GM23338 (cell line): ENCODE measurements around the gene P2RY8. TPM values are rescaled to one million over a fixed set of nuclear protein-coding genes. Genes with fewer than 3 reads are reported as not detected.

ENCODE experiments used
- ATAC-seq: fragments of 200-7000 bp; cut with Tn5 transposase; 3 replicates; pipeline ENCODE4 v1.9.1; 2020
- DNase-seq: peaks from one replicate; pipeline ENCODE4 v3.0.0-alpha.2; 2015; ENCODE audit warnings: low spot score
- H2AFZ ChIP-seq: fragments of 200-600 bp; sonication (generic); 2 replicates; pipeline ENCODE4 v1.8.0; 2016; ENCODE audit warnings: antibody characterized with exemption, mild to moderate bottlenecking, moderate library complexity
- H3F3A ChIP-seq: fragments of 200-600 bp; sonication (generic); replicated peaks from 2 replicates; pipeline ENCODE4 v1.8.0; 2017; ENCODE audit warnings: antibody characterized with exemption, mixed run types, low read depth
- H3K27ac ChIP-seq: fragments of 200-600 bp; sonication (generic); 2 replicates; pipeline ENCODE4 v1.6.1; 2016; ENCODE audit warnings: low read depth
- H3K27me3 ChIP-seq: fragments of 200-600 bp; sonication (generic); 2 replicates; pipeline ENCODE4 v1.8.0; 2016; ENCODE audit warnings: mild to moderate bottlenecking, mixed run types, moderate library complexity; ENCODE audit not compliant: insufficient read depth
- H3K36me3 ChIP-seq: fragments of 200-600 bp; sonication (generic); 2 replicates; pipeline ENCODE4 v1.8.0; 2016; ENCODE audit warnings: mild to moderate bottlenecking; ENCODE audit not compliant: insufficient read depth
- H3K4me1 ChIP-seq: fragments of 200-600 bp; sonication (generic); 2 replicates; pipeline ENCODE4 v1.8.0; 2016; ENCODE audit warnings: mild to moderate bottlenecking, moderate library complexity; ENCODE audit not compliant: insufficient read depth
- H3K4me2 ChIP-seq: fragments of 200-600 bp; sonication (generic); 2 replicates; pipeline ENCODE4 v1.7.1; 2017; ENCODE audit warnings: mixed run types
- H3K4me3 ChIP-seq: fragments of 200-600 bp; sonication (generic); 2 replicates; pipeline ENCODE4 v1.6.1; 2016; ENCODE audit warnings: mixed run types
- H3K79me2 ChIP-seq: fragments of 200-600 bp; sonication (generic); replicated peaks from 2 replicates; pipeline ENCODE4 v1.8.0; 2017; ENCODE audit warnings: mild to moderate bottlenecking; ENCODE audit not compliant: insufficient read depth
- H3K9me2 ChIP-seq: fragments of 200-600 bp; sonication (generic); 2 replicates; pipeline ENCODE4 v1.8.0; 2017; ENCODE audit not compliant: insufficient read depth
- H4K20me1 ChIP-seq: fragments of 200-600 bp; sonication (generic); replicated peaks from 2 replicates; pipeline ENCODE4 v1.8.0; 2017; ENCODE audit warnings: mild to moderate bottlenecking; ENCODE audit not compliant: insufficient read depth
- H3K27ac Mint-ChIP-seq: 2 replicates; pipeline ENCODE4 v1.8.0; 2020; ENCODE audit warnings: inconsistent platforms, mild to moderate bottlenecking, moderate library complexity, mixed read lengths
- H3K27me3 Mint-ChIP-seq: 3 replicates; pipeline ENCODE4 v1.8.0; 2022; ENCODE audit warnings: low read depth, mild to moderate bottlenecking, moderate library complexity, mixed read lengths, inconsistent platforms; ENCODE audit not compliant: insufficient read depth, poor library complexity
- H3K36me3 Mint-ChIP-seq: 3 replicates; pipeline ENCODE4 v1.8.0; 2021; ENCODE audit warnings: low read depth, mild to moderate bottlenecking, inconsistent platforms, moderate library complexity, mixed read lengths
- H3K4me1 Mint-ChIP-seq: 3 replicates; pipeline ENCODE4 v1.8.0; 2020; ENCODE audit warnings: mild to moderate bottlenecking, inconsistent platforms, mixed read lengths
- H3K4me3 Mint-ChIP-seq: 3 replicates; pipeline ENCODE4 v1.8.0; 2021; ENCODE audit warnings: moderate library complexity, mild to moderate bottlenecking, inconsistent platforms, mixed read lengths
- H3K9me3 Mint-ChIP-seq: 3 replicates; pipeline ENCODE4 v1.8.0; 2020; ENCODE audit warnings: moderate library complexity, mild to moderate bottlenecking, inconsistent platforms, mixed read lengths
- CTCF ChIP-seq, 2 experiments: fragments of 200-600 bp in 1 of 2; sonication (generic) in 1 of 2; conservative IDR thresholded peaks; 2 replicates each; pipeline versions ENCODE4 v1.5.1 to v1.6.1; 2016 to 2017; ENCODE audit warnings: antibody characterized with exemption in 2 of 2, low read depth in 2 of 2, mild to moderate bottlenecking in 2 of 2, moderate library complexity in 1 of 2
- EZH2 ChIP-seq: fragments of 200-600 bp; sonication (generic); IDR thresholded peaks from one replicate; pipeline ENCODE4 v1.8.0; 2017; ENCODE audit warnings: antibody characterized with exemption, mild to moderate bottlenecking, low read depth; ENCODE audit not compliant: unreplicated experiment
- NANOG ChIP-seq: IDR thresholded peaks from 2 replicates; pipeline ENCODE4 v1.6.1; 2016; ENCODE audit warnings: antibody characterized with exemption, borderline replicate concordance
- REST ChIP-seq: IDR thresholded peaks from one replicate; pipeline ENCODE4 v1.6.1; 2018; ENCODE audit warnings: antibody characterized with exemption; ENCODE audit not compliant: unreplicated experiment
- ZNF462 ChIP-seq: fragments of 250-450 bp; sonication (Bioruptor Pico); IDR thresholded peaks from 2 replicates; pipeline ENCODE4 v1.5.0; 2020; ENCODE audit warnings: mild to moderate bottlenecking, moderate library complexity
- polyA plus RNA-seq: library from polyadenylated mRNA; unstranded; fragments of >200 nt; fragmentation: Nextera tagmentation; extraction: Ambion mirVana; gene quantifications from 2 replicates; pipeline ENCODE4 v1.2.1, GENCODE V29; 2016
- total RNA-seq: library from RNA; depleted of rRNA; stranded (reverse); fragments of >200 nt; shearing (Covaris generic); gene quantifications from 2 replicates; pipeline ENCODE4 v1.2.3, GENCODE V29; 2014

Gene P2RY8
- total and polyA plus RNA-seq, 2 experiments from 2014 or later = 0.24 TPM; not detected in 1

DNA sequence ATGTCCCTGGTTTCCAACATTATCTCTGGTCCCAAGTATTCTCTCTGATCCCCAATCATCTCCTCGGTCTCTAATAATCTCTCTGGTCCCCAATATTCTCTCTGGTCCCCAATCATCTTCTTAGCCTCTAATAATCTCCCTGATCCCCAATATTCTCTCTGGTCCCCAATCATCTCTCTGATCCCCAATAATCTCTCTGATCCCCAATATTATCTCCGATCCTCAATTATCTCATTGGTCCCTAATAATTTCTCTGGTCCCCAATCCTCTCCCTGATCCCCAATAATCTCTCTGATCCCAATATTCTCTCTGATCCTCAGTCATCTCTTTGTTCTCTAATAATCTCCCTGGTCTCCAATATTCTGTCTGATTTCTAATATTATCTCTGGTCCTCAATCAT, 16.6 kb downstream of the P2RY8 start (continued):
- TF ChIP-seq ZNF462 = no peak

DNA sequence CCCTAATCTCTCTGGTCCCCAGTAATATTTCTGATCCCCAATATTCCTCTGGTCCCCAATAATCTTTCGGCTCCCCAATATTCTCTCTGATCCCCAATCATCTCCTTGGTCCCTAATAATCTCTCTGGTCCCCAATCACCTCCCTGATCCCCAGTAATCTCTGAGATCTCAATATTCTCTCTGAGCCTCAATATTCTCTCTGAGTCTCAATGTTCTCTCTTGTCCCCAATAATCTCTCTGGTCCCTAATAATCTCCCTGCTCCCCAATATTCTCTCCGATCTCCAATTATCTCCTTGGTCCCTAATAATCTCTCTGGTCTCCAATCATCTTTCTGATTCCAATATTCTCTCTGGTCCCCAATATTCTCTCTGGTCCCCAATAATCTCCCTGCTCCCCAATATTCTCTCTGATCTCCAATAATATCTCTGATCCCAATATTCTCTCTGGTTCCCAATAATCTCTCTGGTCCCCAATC, 17.9 kb downstream of the P2RY8 start:
- no peaks in the 10 kb centered on the region for H3K36me3 ChIP-seq
- no peak for TF ChIP-seq REST
- TF ChIP-seq EZH2 = no peak
- TF ChIP-seq CTCF (conservative IDR thresholded peaks at IDR 0.05; ENCODE audit: low read depth in 2 of 2) = no peak
- no peak for TF ChIP-seq NANOG
- ATAC-seq (no peak), DNase-seq (no peak)
- no peaks in the 10 kb centered on the region for H3F3A ChIP-seq
- H3K36me3 Mint-ChIP-seq = peaks cover 32% of the 10 kb centered on the region
- H3K27ac Mint-ChIP-seq = no peak overlapping the region
- no peak overlapping the region for H3K4me3 ChIP-seq
- no peak overlapping the region for H3K4me3 Mint-ChIP-seq
- no peak overlapping the region for H3K27ac ChIP-seq
- peaks cover 71% of the 10 kb centered on the region for H3K9me3 Mint-ChIP-seq
- H3K79me2 ChIP-seq = no peaks in the 10 kb centered on the region
- H4K20me1 ChIP-seq = no peaks in the 10 kb centered on the region
- H3K27me3 Mint-ChIP-seq = peaks cover 7% of the 10 kb centered on the region
- H2AFZ ChIP-seq = no peak overlapping the region
- H3K4me1 ChIP-seq = peaks cover 3% of the 10 kb centered on the region; the same call in 1 of the 2 replicates
- peaks cover 5% of the 10 kb centered on the region; the same call in 1 of the 3 replicates for H3K4me1 Mint-ChIP-seq
- no peaks in the 10 kb centered on the region for H3K27me3 ChIP-seq
- H3K4me2 ChIP-seq = no peak overlapping the region
- no peaks in the 10 kb centered on the region for H3K9me2 ChIP-seq
